ENCODE results near the gene GTF3C5.
"Not testable (repeated sequence)": the region's sequence is repeated elsewhere in the genome, so short reads cannot be mapped to it uniquely, and the experiment has no call there.

Gene GTF3C5

GRCh38 chr9:133094351-133094750, 63.6 kb downstream of the GTF3C5 start:
- not testable (repeated sequence) for H3K4me1 ChIP-seq (ENCODE audit: control insufficient read depth, insufficient read depth, low read length); H3K27me3 ChIP-seq (ENCODE audit: control insufficient read depth in 1 of 2, insufficient read depth in 2 of 2, low read length in 2 of 2); H3K9ac ChIP-seq (ENCODE audit: low read length in 2 of 2); H3K4me3 ChIP-seq (ENCODE audit: low read length in 2 of 2); H3K27ac ChIP-seq (ENCODE audit: low read length)
- peaks cover 0 to 10% of the 10 kb centered on the region in 2 donors for H3K9me3 ChIP-seq (ENCODE audit: control insufficient read depth in 2 of 2, low read length in 2 of 2)
- peaks cover 21 to 22% of the 10 kb centered on the region in 2 donors for H3K36me3 ChIP-seq (ENCODE audit: control insufficient read depth in 2 of 2, insufficient read depth in 2 of 2, low read length in 2 of 2)

DNA sequence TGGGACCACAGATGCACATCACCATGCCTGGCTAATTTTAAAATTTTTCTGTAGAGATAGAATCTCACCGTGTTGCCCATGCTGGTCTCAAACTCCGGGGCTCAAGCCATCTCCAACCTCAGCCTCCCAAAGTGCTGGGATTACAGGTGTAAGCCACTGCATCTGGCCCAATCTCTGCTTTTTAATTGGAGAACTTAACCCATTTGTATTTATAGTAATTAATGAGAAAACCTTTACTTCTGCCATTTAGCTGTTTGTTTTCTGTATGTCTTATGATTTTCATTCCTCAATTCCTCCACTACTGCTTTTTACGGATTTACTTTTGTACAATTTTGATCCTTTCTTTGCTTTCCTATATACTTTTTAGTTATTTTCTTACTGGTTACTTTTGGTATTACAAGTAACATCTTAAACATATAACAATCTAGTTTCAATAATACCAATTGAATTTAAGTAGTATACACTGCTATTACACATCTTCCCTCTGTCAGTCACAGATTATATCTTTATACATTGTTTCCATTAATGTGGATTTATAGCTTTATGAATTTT, 64.1 kb downstream of the GTF3C5 start:
- H3K9ac ChIP-seq (ENCODE audit: low read length in 2 of 2), result no peak overlapping the region
- H3K27me3 ChIP-seq (ENCODE audit: control insufficient read depth in 1 of 2, insufficient read depth in 2 of 2, low read length in 2 of 2), result no peaks in the 10 kb centered on the region
- H3K9me3 ChIP-seq (ENCODE audit: control insufficient read depth in 2 of 2, low read length in 2 of 2), result peaks cover 0 to 10% of the 10 kb centered on the region in 2 donors
- H3K36me3 ChIP-seq (ENCODE audit: control insufficient read depth in 2 of 2, insufficient read depth in 2 of 2, low read length in 2 of 2), result peaks cover 26% of the 10 kb centered on the region in 2 donors
- H3K27ac ChIP-seq (ENCODE audit: low read length), result no peak overlapping the region
- H3K4me1 ChIP-seq (ENCODE audit: control insufficient read depth, insufficient read depth, low read length), result no peaks in the 10 kb centered on the region
- H3K4me3 ChIP-seq (ENCODE audit: low read length in 2 of 2), result no peak overlapping the region

DNA sequence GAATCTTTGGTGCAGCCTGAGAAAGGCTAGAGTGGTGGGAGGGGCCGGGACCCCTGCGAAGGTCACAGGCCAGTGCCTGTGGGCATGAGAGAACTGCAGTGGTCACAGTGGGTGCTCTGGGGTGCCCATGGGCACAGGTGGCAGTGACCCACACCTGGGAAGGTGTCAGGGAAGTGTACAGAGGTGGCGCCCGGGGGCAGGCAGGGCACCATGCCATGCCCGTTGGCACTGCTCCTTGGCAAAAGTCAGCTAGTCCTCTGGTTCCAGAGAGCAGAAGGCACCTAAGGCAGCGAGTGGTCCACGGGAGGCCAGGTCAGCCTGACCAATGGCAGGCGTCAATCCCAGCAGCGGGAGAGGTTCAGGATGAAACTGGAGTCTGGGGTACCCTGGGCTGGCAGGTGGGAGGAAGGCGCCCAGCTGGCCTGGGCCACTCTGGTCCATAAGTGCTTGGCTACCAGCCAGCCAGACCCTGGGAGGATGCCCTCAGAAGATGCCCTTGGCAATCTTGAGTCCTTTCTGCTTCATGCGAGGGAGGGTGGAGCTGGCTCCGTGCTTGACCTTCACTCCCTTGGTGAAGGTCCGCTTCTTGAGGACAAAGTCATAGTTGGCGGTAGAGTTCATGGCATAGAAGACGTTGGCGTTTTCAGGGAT, 67.4 kb downstream of the GTF3C5 start:
- H3K4me1 ChIP-seq (ENCODE audit: control insufficient read depth, insufficient read depth, low read length), result no peaks in the 10 kb centered on the region
- H3K27ac ChIP-seq (ENCODE audit: low read length), result no peak overlapping the region
- H3K27me3 ChIP-seq (ENCODE audit: control insufficient read depth in 1 of 2, insufficient read depth in 2 of 2, low read length in 2 of 2), result no peaks in the 10 kb centered on the region
- peaks cover 0 to 8% of the 10 kb centered on the region in 2 donors for H3K9me3 ChIP-seq (ENCODE audit: control insufficient read depth in 2 of 2, low read length in 2 of 2)
- H3K36me3 ChIP-seq (ENCODE audit: control insufficient read depth in 2 of 2, insufficient read depth in 2 of 2, low read length in 2 of 2), result peaks cover 58 to 59% of the 10 kb centered on the region in 2 donors
- no peak overlapping the region for H3K4me3 ChIP-seq (ENCODE audit: low read length in 2 of 2)
- no peak overlapping the region for H3K9ac ChIP-seq (ENCODE audit: low read length in 2 of 2)

GRCh38 chr9:133098871-133099270, 68.1 kb downstream of the GTF3C5 start:
- H3K9ac ChIP-seq (ENCODE audit: low read length in 2 of 2), result no peak overlapping the region
- H3K4me1 ChIP-seq (ENCODE audit: control insufficient read depth, insufficient read depth, low read length), result peaks cover 2% of the 10 kb centered on the region
- H3K9me3 ChIP-seq (ENCODE audit: control insufficient read depth in 2 of 2, low read length in 2 of 2), result peaks cover 0 to 8% of the 10 kb centered on the region in 2 donors
- peaks cover 59 to 63% of the 10 kb centered on the region in 2 donors for H3K36me3 ChIP-seq (ENCODE audit: control insufficient read depth in 2 of 2, insufficient read depth in 2 of 2, low read length in 2 of 2)
- H3K27ac ChIP-seq (ENCODE audit: low read length), result no peak overlapping the region
- H3K27me3 ChIP-seq (ENCODE audit: control insufficient read depth in 1 of 2, insufficient read depth in 2 of 2, low read length in 2 of 2), result no peaks in the 10 kb centered on the region
- no peak overlapping the region for H3K4me3 ChIP-seq (ENCODE audit: low read length in 2 of 2)

- H3K36me3 ChIP-seq (ENCODE audit: control insufficient read depth in 2 of 2, insufficient read depth in 2 of 2, low read length in 2 of 2), result peaks cover 62 to 69% of the 10 kb centered on the region in 2 donors
- H3K4me3 ChIP-seq (ENCODE audit: low read length in 2 of 2), result no peak overlapping the region
- H3K9me3 ChIP-seq (ENCODE audit: control insufficient read depth in 2 of 2, low read length in 2 of 2), result peaks cover 0 to 8% of the 10 kb centered on the region in 2 donors
- peaks cover 2% of the 10 kb centered on the region for H3K4me1 ChIP-seq (ENCODE audit: control insufficient read depth, insufficient read depth, low read length)
- H3K27me3 ChIP-seq (ENCODE audit: control insufficient read depth in 1 of 2, insufficient read depth in 2 of 2, low read length in 2 of 2), result no peaks in the 10 kb centered on the region
- H3K9ac ChIP-seq (ENCODE audit: low read length in 2 of 2), result no peak overlapping the region
- no peak overlapping the region for H3K27ac ChIP-seq (ENCODE audit: low read length)
Measured at GRCh38 chr9:133099726-133100505, 69.1 kb downstream of the GTF3C5 start.

- no peak overlapping the region for H3K9ac ChIP-seq (ENCODE audit: low read length in 2 of 2)
- no peak overlapping the region for H3K27ac ChIP-seq (ENCODE audit: low read length)
- H3K4me3 ChIP-seq (ENCODE audit: low read length in 2 of 2), result no peak overlapping the region
- peaks cover 2% of the 10 kb centered on the region for H3K4me1 ChIP-seq (ENCODE audit: control insufficient read depth, insufficient read depth, low read length)
- peaks cover 0 to 4% of the 10 kb centered on the region in 2 donors for H3K9me3 ChIP-seq (ENCODE audit: control insufficient read depth in 2 of 2, low read length in 2 of 2)
- H3K27me3 ChIP-seq (ENCODE audit: control insufficient read depth in 1 of 2, insufficient read depth in 2 of 2, low read length in 2 of 2), result no peaks in the 10 kb centered on the region
- peaks cover 66 to 75% of the 10 kb centered on the region in 2 donors for H3K36me3 ChIP-seq (ENCODE audit: control insufficient read depth in 2 of 2, insufficient read depth in 2 of 2, low read length in 2 of 2)
Measured at GRCh38 chr9:133100506-133101355, 69.9 kb downstream of the GTF3C5 start.

- Histone ChIP-seq H3K27me3 (ENCODE audit: control insufficient read depth in 1 of 2, insufficient read depth in 2 of 2, low read length in 2 of 2) (no peaks in the 10 kb centered on the region), H3K9ac (ENCODE audit: low read length in 2 of 2) (no peak overlapping the region), H3K4me1 (ENCODE audit: control insufficient read depth, insufficient read depth, low read length) (peaks cover 2% of the 10 kb centered on the region), H3K27ac (ENCODE audit: low read length) (no peak overlapping the region), H3K4me3 (ENCODE audit: low read length in 2 of 2) (no peak overlapping the region), H3K36me3 (ENCODE audit: control insufficient read depth in 2 of 2, insufficient read depth in 2 of 2, low read length in 2 of 2) (peaks cover 72 to 83% of the 10 kb centered on the region in 2 donors), H3K9me3 (ENCODE audit: control insufficient read depth in 2 of 2, low read length in 2 of 2) (no peaks in the 10 kb centered on the region)
Measured at GRCh38 chr9:133101356-133102189, 70.8 kb downstream of the GTF3C5 start.

DNA sequence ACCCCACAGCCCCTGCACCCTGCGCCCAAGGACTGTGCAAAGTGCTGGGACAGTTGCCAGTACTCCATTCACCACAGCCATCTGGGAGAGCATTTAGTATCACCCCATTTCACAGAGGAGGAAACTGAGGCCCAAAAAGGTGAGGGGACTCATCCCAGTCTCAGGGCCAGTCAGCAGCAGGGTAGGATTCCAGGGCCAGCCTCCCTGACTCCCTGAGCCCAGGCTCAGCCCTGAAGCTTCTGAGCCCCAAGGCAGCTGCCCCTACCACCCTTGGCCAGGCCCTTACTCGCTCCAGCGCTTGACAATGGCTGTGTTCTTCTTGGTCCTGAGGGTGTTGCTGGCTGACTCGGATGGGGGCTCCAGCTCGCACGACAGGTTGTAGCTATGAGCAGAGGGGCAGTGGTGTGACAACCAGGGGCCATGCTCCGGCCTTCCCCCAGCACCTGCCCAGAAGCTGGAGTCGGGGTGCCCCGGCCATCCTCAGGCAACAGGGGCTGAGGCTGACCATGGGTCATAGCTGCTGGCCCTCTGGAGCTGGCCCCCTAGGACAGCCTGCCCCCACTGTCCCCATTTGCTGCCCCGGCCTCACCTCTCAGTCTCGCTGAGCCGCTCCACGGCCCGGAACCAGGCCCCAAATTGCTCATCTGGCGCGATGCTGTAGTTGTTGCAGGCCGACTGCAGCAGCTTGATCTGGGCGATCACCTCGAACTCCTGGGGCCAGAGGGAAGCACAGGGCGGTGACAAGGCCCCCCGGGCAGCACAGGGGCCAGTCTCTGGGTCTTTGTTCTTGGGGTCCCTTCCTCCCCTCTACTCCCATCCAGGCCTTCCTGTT, 71.6 kb downstream of the GTF3C5 start:
- H3K9me3 ChIP-seq (ENCODE audit: control insufficient read depth in 2 of 2, low read length in 2 of 2), result no peaks in the 10 kb centered on the region
- peaks cover 2% of the 10 kb centered on the region for H3K4me1 ChIP-seq (ENCODE audit: control insufficient read depth, insufficient read depth, low read length)
- no peak overlapping the region for H3K9ac ChIP-seq (ENCODE audit: low read length in 2 of 2)
- no peak overlapping the region for H3K27ac ChIP-seq (ENCODE audit: low read length)
- H3K36me3 ChIP-seq (ENCODE audit: control insufficient read depth in 2 of 2, insufficient read depth in 2 of 2, low read length in 2 of 2), result peaks cover 78 to 89% of the 10 kb centered on the region in 2 donors
- H3K4me3 ChIP-seq (ENCODE audit: low read length in 2 of 2), result no peak overlapping the region
- H3K27me3 ChIP-seq (ENCODE audit: control insufficient read depth in 1 of 2, insufficient read depth in 2 of 2, low read length in 2 of 2), result no peaks in the 10 kb centered on the region

DNA sequence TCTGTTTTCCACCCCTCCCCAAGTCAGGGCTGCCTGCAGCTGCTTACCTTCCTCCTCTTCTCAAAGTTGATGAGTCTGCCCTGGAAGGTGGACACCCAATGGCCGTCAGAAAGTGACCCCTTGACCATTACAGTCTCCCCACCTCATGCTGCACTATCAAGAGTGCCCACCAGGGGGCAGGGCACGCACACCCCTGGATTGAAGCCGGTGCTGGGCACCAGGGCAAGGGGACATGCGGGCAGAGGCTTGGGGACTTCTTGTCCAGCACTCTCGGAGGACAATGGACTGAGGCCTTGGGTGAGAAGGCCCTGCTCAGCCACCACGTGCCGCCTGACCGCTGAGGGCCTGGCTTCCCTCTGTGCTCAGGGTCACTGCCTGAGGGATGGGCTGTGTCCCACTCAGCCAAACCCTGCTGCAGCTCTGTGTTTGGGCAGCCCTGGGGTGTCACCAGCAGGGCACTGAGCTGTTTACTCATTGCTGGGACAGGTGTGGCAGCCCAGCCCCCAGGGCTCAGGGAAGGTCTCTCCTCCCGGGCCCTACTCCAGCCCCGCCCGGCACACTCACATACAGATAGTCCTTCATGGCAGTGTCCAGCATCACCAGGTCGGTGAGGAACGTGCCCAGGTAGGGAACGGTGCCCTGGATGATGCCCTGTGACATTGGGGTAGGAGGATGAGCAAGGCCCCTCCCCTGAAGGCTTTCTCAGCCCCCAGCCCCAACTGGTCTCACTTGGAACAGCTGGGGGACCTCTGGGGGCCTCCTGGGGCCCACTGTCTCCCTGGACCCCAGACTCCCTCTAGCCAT, 72.6 kb downstream of the GTF3C5 start:
- no peak overlapping the region for H3K4me3 ChIP-seq (ENCODE audit: low read length in 2 of 2)
- no peak overlapping the region for H3K9ac ChIP-seq (ENCODE audit: low read length in 2 of 2)
- H3K27me3 ChIP-seq (ENCODE audit: control insufficient read depth in 1 of 2, insufficient read depth in 2 of 2, low read length in 2 of 2), result no peaks in the 10 kb centered on the region
- H3K27ac ChIP-seq (ENCODE audit: low read length), result no peak overlapping the region
- H3K9me3 ChIP-seq (ENCODE audit: control insufficient read depth in 2 of 2, low read length in 2 of 2), result no peaks in the 10 kb centered on the region
- H3K4me1 ChIP-seq (ENCODE audit: control insufficient read depth, insufficient read depth, low read length), result peaks cover 2% of the 10 kb centered on the region
- peaks cover 78 to 90% of the 10 kb centered on the region in 2 donors for H3K36me3 ChIP-seq (ENCODE audit: control insufficient read depth in 2 of 2, insufficient read depth in 2 of 2, low read length in 2 of 2)

Measured in stomach smooth muscle (tissue), 2 donors.